ENCODE results near the gene GRM8. TPM values are rescaled to one million over a fixed set of nuclear protein-coding genes. Genes with fewer than 3 reads are reported as not detected.

The GRM8 gene
- total and polyA plus RNA-seq, 7 donors, result 0.08 TPM; not detected in 6

GRCh38 chr7:126441745-126442144, 811.0 kb downstream of the GRM8 start:
- H3K4me3 ChIP-seq, result no peak overlapping the region
- intact Hi-C loops (cut with DNase I), result no loop called here
- no peak for ATAC-seq
- 67 to 79% (median 71%) methylated on average over 2 of the region's 2 CpGs for WGBS, 3 donors
- H3K27me3 ChIP-seq (ENCODE audit: insufficient read depth in 3 of 3, low read length in 2 of 3), result no peaks in the 10 kb centered on the region
- no peak for TF ChIP-seq CTCF (IDR thresholded peaks at IDR 0.05)
- no peak for DNase-seq
- no peak overlapping the region for H3K27ac ChIP-seq
- H3K36me3 ChIP-seq (ENCODE audit: insufficient read depth in 1 of 2, low read depth in 1 of 2), result no peaks in the 10 kb centered on the region
- H3K9me3 ChIP-seq, result no peaks in the 10 kb centered on the region
- no peaks in the 10 kb centered on the region for H3K4me1 ChIP-seq

- 70 to 97% (median 95%) methylated on average over 2 of the region's 2 CpGs for WGBS, 3 donors
- Histone ChIP-seq H3K27ac (no peak overlapping the region), H3K9me3 (no peaks in the 10 kb centered on the region), H3K4me1 (no peaks in the 10 kb centered on the region), H3K36me3 (ENCODE audit: insufficient read depth in 1 of 2, low read depth in 1 of 2) (no peaks in the 10 kb centered on the region), H3K27me3 (ENCODE audit: insufficient read depth in 3 of 3, low read length in 2 of 3) (no peaks in the 10 kb centered on the region), H3K4me3 (no peak overlapping the region)
- TF ChIP-seq CTCF (IDR thresholded peaks at IDR 0.05), result no peak
- DNase-seq (no peak), ATAC-seq (no peak)
- intact Hi-C loops (cut with DNase I), result no loop called here
These were observed 812.2 kb downstream of the GRM8 start for GRCh38 chr7:126440542-126440941.

- no peak overlapping the region for H3K27ac ChIP-seq
- no peaks in the 10 kb centered on the region for H3K27me3 ChIP-seq (ENCODE audit: insufficient read depth in 3 of 3, low read length in 2 of 3)
- no peaks in the 10 kb centered on the region for H3K36me3 ChIP-seq (ENCODE audit: insufficient read depth in 1 of 2, low read depth in 1 of 2)
- TF ChIP-seq CTCF (IDR thresholded peaks at IDR 0.05), result no peak
- intact Hi-C loops (cut with DNase I), result no loop called here
- H3K4me1 ChIP-seq, result no peaks in the 10 kb centered on the region
- 46 to 72% (median 61%) methylated on average over 2 of the region's 2 CpGs for WGBS, 3 donors
- H3K4me3 ChIP-seq, result no peak overlapping the region
- no peak for ATAC-seq
- H3K9me3 ChIP-seq, result no peaks in the 10 kb centered on the region
- no peak for DNase-seq
These were observed 816.4 kb downstream of the GRM8 start for GRCh38 chr7:126436213-126436868.

DNA sequence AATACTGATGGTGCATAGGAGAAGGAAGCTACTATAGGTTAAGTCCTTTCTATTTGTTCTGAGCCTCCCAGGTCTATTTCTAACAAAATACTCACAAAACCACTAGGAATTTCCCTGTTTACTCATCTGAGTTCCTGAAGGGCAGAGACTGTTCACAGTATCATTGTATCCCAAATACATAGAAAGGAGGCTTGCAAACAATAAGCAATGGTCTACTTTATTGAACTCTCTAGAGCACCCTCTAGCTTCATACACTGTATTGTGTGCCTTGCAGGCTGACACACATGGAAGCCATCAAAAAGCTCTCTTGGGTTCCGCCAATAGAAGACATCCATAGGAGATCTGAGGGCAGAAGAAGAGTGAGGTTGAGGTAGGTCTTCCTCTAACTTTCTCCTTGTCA, 826.1 kb downstream of the GRM8 start:
- WGBS, 3 donors, result 96 to 98% (median 97%) methylated on average over 1 of the region's 1 CpG
- no peaks in the 10 kb centered on the region for H3K4me1 ChIP-seq
- DNase-seq, result no peak
- ATAC-seq, result no peak
- no peak for TF ChIP-seq CTCF (IDR thresholded peaks at IDR 0.05)
- no peaks in the 10 kb centered on the region for H3K36me3 ChIP-seq (ENCODE audit: insufficient read depth in 1 of 2, low read depth in 1 of 2)
- H3K4me3 ChIP-seq, result no peak overlapping the region
- H3K9me3 ChIP-seq, result no peaks in the 10 kb centered on the region
- no peaks in the 10 kb centered on the region for H3K27me3 ChIP-seq (ENCODE audit: insufficient read depth in 3 of 3, low read length in 2 of 3)
- intact Hi-C loops (cut with DNase I), result no loop called here
- no peak overlapping the region for H3K27ac ChIP-seq

DNA sequence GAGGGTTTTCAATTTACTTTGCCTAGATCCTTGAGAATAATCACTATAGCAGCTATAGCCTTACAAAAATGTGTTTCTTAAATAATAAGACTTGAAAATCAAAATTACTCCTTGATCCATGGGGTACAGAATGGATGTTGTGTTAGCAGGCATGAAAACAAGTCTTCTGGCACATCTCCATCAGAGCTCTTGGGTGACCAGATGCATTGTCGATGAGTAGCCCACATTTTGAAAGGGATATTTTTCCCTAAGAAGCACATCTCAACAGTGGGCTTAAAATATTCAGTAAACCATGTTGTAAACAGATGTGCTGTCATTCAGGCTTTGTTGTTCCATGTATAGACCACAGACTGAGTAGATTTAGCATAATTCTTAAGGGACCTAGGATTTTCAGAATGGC, 827.8 kb downstream of the GRM8 start:
- ATAC-seq (no peak), DNase-seq (no peak)
- H3K27ac ChIP-seq, result no peak overlapping the region
- no peaks in the 10 kb centered on the region for H3K9me3 ChIP-seq
- no peaks in the 10 kb centered on the region for H3K4me1 ChIP-seq
- WGBS, 3 donors, result 42 to 58% (median 50%) methylated on average over 1 of the region's 1 CpG
- H3K27me3 ChIP-seq (ENCODE audit: insufficient read depth in 3 of 3, low read length in 2 of 3), result no peaks in the 10 kb centered on the region
- H3K4me3 ChIP-seq, result no peak overlapping the region
- no peak for TF ChIP-seq CTCF (IDR thresholded peaks at IDR 0.05)
- no peaks in the 10 kb centered on the region for H3K36me3 ChIP-seq (ENCODE audit: insufficient read depth in 1 of 2, low read depth in 1 of 2)
- intact Hi-C loops (cut with DNase I), result no loop called here
